Measurements from ENCODE around the gene ZNF525. TPM values are rescaled to one million over a fixed set of nuclear protein-coding genes. Genes with fewer than 3 reads are reported as not detected.

ZNF525 gene
- total and polyA plus RNA-seq, 4 donors: 1.1 to 5.2 (median 1.4) TPM

- H3K9me3 ChIP-seq (ENCODE audit: control insufficient read depth in 4 of 4, low read length in 3 of 4): peaks cover 20 to 51% (median 25%) of the 10 kb centered on the region in 4 donors
- WGBS: 68% methylated on average over 8 of the region's 8 CpGs
- TF ChIP-seq NR2F2 (IDR thresholded peaks at IDR 0.05) (no peak), JUND (IDR thresholded peaks at IDR 0.05) (no peak), HNF4G (IDR thresholded peaks at IDR 0.05) (no peak), HNF4A (conservative IDR thresholded peaks at IDR 0.05) (no peak), GABPA (IDR thresholded peaks at IDR 0.05 in 1 of 2, conservative IDR thresholded peaks at IDR 0.05 in 1 of 2) (no peak), FOXA1 (IDR thresholded peaks at IDR 0.05) (no peak), RAD21 (IDR thresholded peaks at IDR 0.05) (no peak), YY1 (IDR thresholded peaks at IDR 0.05) (no peak), FOXA2 (IDR thresholded peaks at IDR 0.05) (no peak)
- TF ChIP-seq, protein P1, sequence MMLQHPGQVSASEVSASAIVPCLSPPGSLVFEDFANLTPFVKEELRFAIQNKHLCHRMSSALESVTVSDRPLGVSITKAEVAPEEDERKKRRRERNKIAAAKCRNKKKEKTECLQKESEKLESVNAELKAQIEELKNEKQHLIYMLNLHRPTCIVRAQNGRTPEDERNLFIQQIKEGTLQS (IDR thresholded peaks at IDR 0.05): no peak
- TF ChIP-seq, protein P2, sequence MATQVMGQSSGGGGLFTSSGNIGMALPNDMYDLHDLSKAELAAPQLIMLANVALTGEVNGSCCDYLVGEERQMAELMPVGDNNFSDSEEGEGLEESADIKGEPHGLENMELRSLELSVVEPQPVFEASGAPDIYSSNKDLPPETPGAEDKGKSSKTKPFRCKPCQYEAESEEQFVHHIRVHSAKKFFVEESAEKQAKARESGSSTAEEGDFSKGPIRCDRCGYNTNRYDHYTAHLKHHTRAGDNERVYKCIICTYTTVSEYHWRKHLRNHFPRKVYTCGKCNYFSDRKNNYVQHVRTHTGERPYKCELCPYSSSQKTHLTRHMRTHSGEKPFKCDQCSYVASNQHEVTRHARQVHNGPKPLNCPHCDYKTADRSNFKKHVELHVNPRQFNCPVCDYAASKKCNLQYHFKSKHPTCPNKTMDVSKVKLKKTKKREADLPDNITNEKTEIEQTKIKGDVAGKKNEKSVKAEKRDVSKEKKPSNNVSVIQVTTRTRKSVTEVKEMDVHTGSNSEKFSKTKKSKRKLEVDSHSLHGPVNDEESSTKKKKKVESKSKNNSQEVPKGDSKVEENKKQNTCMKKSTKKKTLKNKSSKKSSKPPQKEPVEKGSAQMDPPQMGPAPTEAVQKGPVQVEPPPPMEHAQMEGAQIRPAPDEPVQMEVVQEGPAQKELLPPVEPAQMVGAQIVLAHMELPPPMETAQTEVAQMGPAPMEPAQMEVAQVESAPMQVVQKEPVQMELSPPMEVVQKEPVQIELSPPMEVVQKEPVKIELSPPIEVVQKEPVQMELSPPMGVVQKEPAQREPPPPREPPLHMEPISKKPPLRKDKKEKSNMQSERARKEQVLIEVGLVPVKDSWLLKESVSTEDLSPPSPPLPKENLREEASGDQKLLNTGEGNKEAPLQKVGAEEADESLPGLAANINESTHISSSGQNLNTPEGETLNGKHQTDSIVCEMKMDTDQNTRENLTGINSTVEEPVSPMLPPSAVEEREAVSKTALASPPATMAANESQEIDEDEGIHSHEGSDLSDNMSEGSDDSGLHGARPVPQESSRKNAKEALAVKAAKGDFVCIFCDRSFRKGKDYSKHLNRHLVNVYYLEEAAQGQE (IDR thresholded peaks at IDR 0.05): no peak
- TF ChIP-seq, protein P3, sequence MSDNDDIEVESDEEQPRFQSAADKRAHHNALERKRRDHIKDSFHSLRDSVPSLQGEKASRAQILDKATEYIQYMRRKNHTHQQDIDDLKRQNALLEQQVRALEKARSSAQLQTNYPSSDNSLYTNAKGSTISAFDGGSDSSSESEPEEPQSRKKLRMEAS (IDR thresholded peaks at IDR 0.05): no peak
- TF ChIP-seq, protein P4, sequence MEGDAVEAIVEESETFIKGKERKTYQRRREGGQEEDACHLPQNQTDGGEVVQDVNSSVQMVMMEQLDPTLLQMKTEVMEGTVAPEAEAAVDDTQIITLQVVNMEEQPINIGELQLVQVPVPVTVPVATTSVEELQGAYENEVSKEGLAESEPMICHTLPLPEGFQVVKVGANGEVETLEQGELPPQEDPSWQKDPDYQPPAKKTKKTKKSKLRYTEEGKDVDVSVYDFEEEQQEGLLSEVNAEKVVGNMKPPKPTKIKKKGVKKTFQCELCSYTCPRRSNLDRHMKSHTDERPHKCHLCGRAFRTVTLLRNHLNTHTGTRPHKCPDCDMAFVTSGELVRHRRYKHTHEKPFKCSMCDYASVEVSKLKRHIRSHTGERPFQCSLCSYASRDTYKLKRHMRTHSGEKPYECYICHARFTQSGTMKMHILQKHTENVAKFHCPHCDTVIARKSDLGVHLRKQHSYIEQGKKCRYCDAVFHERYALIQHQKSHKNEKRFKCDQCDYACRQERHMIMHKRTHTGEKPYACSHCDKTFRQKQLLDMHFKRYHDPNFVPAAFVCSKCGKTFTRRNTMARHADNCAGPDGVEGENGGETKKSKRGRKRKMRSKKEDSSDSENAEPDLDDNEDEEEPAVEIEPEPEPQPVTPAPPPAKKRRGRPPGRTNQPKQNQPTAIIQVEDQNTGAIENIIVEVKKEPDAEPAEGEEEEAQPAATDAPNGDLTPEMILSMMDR (IDR thresholded peaks at IDR 0.05; ENCODE audit: low read depth, low read length, missing input control): no peak
- peaks cover 0 to 2% (median 0%) of the 10 kb centered on the region in 4 donors for H3K36me3 ChIP-seq (ENCODE audit: control insufficient read depth in 4 of 4, insufficient read depth in 3 of 4, low read depth in 1 of 4, low read length in 3 of 4)
- no peak overlapping the region for H3K4me3 ChIP-seq (ENCODE audit: low read depth in 1 of 3, low read length in 3 of 3)
- H3K27ac ChIP-seq (ENCODE audit: low read depth in 1 of 2, low read length in 2 of 2): no peak overlapping the region
- DNase-seq (ENCODE audit: low spot score): no peak
- peaks cover 0 to 3% (median 2%) of the 10 kb centered on the region in 4 donors for H3K4me1 ChIP-seq (ENCODE audit: control insufficient read depth in 4 of 4, insufficient read depth in 4 of 4, low read length in 3 of 4)
- H3K27me3 ChIP-seq (ENCODE audit: control insufficient read depth in 4 of 4, insufficient read depth in 4 of 4, low read length in 3 of 4): no peaks in the 10 kb centered on the region
- no peak overlapping the region for H3K9ac ChIP-seq (ENCODE audit: low read depth in 1 of 2, low read length in 2 of 2)
Observed at GRCh38 chr19:53389571-53389970, 24.1 kb downstream of the ZNF525 start.

DNA sequence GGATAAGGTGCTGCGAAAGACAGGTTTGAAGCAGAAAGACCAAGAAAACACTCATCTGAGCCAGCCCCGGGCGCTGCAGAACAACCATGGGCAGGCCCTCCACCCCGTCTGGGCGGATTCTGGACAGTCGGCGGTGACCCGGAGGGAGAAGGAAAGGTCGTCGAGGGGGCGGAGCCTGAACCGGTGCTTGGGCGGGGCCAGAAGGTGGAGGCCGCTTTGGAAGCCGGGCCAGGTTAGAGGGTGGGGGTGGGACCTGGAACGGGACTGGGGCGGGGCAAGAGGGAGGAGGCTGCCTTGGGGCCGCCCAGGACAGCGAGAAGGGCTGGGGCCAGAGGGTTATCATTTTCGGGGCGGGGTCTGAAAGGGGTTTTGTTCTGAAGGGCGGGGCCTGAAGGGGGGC lies 24.5 kb downstream of the ZNF525 start:
- Histone ChIP-seq H3K27me3 (ENCODE audit: control insufficient read depth in 4 of 4, insufficient read depth in 4 of 4, low read length in 3 of 4) (no peaks in the 10 kb centered on the region), H3K27ac (ENCODE audit: low read depth in 1 of 2, low read length in 2 of 2) (no peak overlapping the region), H3K9me3 (ENCODE audit: control insufficient read depth in 4 of 4, low read length in 3 of 4) (peaks cover 20 to 47% (median 22%) of the 10 kb centered on the region in 4 donors), H3K9ac (ENCODE audit: low read depth in 1 of 2, low read length in 2 of 2) (no peak overlapping the region), H3K36me3 (ENCODE audit: control insufficient read depth in 4 of 4, insufficient read depth in 3 of 4, low read depth in 1 of 4, low read length in 3 of 4) (peaks cover 0 to 2% (median 0%) of the 10 kb centered on the region in 4 donors), H3K4me1 (ENCODE audit: control insufficient read depth in 4 of 4, insufficient read depth in 4 of 4, low read length in 3 of 4) (peaks cover 0 to 6% (median 4%) of the 10 kb centered on the region in 4 donors), H3K4me3 (ENCODE audit: low read depth in 1 of 3, low read length in 3 of 3) (no peak overlapping the region)
- DNase-seq (ENCODE audit: low spot score): no peak
- TF ChIP-seq, protein P1 (IDR thresholded peaks at IDR 0.05): no peak
- TF ChIP-seq FOXA2 (IDR thresholded peaks at IDR 0.05) (no peak), HNF4G (IDR thresholded peaks at IDR 0.05) (no peak), YY1 (IDR thresholded peaks at IDR 0.05) (no peak), HNF4A (conservative IDR thresholded peaks at IDR 0.05) (no peak), SP1 (IDR thresholded peaks at IDR 0.05) (no peak), FOXA1 (IDR thresholded peaks at IDR 0.05) (no peak), NR2F2 (IDR thresholded peaks at IDR 0.05) (no peak), RAD21 (IDR thresholded peaks at IDR 0.05) (no peak), JUND (IDR thresholded peaks at IDR 0.05) (no peak), RXRA (IDR thresholded peaks at IDR 0.05) (no peak), GABPA (IDR thresholded peaks at IDR 0.05 in 1 of 2, conservative IDR thresholded peaks at IDR 0.05 in 1 of 2) (no peak), EGR1 (IDR thresholded peaks at IDR 0.05; ENCODE audit: low read depth in 2 of 2) (no peak), TAF1 (conservative IDR thresholded peaks at IDR 0.05) (no peak)
- TF ChIP-seq, protein P5, sequence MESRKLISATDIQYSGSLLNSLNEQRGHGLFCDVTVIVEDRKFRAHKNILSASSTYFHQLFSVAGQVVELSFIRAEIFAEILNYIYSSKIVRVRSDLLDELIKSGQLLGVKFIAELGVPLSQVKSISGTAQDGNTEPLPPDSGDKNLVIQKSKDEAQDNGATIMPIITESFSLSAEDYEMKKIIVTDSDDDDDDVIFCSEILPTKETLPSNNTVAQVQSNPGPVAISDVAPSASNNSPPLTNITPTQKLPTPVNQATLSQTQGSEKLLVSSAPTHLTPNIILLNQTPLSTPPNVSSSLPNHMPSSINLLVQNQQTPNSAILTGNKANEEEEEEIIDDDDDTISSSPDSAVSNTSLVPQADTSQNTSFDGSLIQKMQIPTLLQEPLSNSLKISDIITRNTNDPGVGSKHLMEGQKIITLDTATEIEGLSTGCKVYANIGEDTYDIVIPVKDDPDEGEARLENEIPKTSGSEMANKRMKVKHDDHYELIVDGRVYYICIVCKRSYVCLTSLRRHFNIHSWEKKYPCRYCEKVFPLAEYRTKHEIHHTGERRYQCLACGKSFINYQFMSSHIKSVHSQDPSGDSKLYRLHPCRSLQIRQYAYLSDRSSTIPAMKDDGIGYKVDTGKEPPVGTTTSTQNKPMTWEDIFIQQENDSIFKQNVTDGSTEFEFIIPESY (IDR thresholded peaks at IDR 0.05): no peak
- TF ChIP-seq, protein P4 (IDR thresholded peaks at IDR 0.05; ENCODE audit: low read depth, low read length, missing input control): no peak
- TF ChIP-seq, protein P3 (IDR thresholded peaks at IDR 0.05): no peak
- 26% methylated on average over 22 of the region's 22 CpGs for WGBS

Data from liver (tissue), 9 donors.